ENCODE data around the gene HS1BP3. TPM values are rescaled to one million over a fixed set of nuclear protein-coding genes. Genes with fewer than 3 reads are reported as not detected.

HS1BP3 gene
- total RNA-seq, 1 donor from 2014 or later, result 16.6 TPM

- no peak for TF ChIP-seq CTCF (IDR thresholded peaks at IDR 0.05; ENCODE audit: borderline replicate concordance)
- Histone ChIP-seq H3K27ac (replicated peaks) (no peak overlapping the region), H3K9me3 (replicated peaks) (no peaks in the 10 kb centered on the region), H3K4me3 (no peak overlapping the region), H3K4me1 (peaks cover 52% of the 10 kb centered on the region), H3K36me3 (peaks cover 9% of the 10 kb centered on the region), H3K27me3 (ENCODE audit: low read depth) (no peaks in the 10 kb centered on the region)
- DNase-seq, result no peak
- intact Hi-C loops (cut with micrococcal nuclease), result no loop called here
Observed at GRCh38 chr2:20630967-20631366, 19.9 kb downstream of the HS1BP3 start.

- Histone ChIP-seq H3K4me3 (no peak overlapping the region), H3K4me1 (peaks cover 52% of the 10 kb centered on the region), H3K27me3 (ENCODE audit: low read depth) (no peaks in the 10 kb centered on the region), H3K27ac (replicated peaks) (no peak overlapping the region), H3K9me3 (replicated peaks) (no peaks in the 10 kb centered on the region), H3K36me3 (peaks cover 10% of the 10 kb centered on the region)
- no peak for TF ChIP-seq CTCF (IDR thresholded peaks at IDR 0.05; ENCODE audit: borderline replicate concordance)
- DNase-seq, result peak; percentile 14
- intact Hi-C loops (cut with micrococcal nuclease), result no loop called here
Observed at GRCh38 chr2:20629581-20630171, 21.2 kb downstream of the HS1BP3 start.

- intact Hi-C loops (cut with micrococcal nuclease), result no loop called here
- no peak for DNase-seq
- no peak overlapping the region for H3K4me3 ChIP-seq
- no peaks in the 10 kb centered on the region for H3K27me3 ChIP-seq (ENCODE audit: low read depth)
- TF ChIP-seq CTCF (IDR thresholded peaks at IDR 0.05; ENCODE audit: borderline replicate concordance), result no peak
- H3K9me3 ChIP-seq (replicated peaks), result no peaks in the 10 kb centered on the region
- H3K4me1 ChIP-seq, result peaks cover 52% of the 10 kb centered on the region
- no peak overlapping the region for H3K27ac ChIP-seq (replicated peaks)
- peaks cover 15% of the 10 kb centered on the region for H3K36me3 ChIP-seq
Observed at GRCh38 chr2:20629181-20629580, 21.7 kb downstream of the HS1BP3 start.

GRCh38 chr2:20627712-20628380 lies 23.1 kb downstream of the HS1BP3 start:
- intact Hi-C loops (cut with micrococcal nuclease), result no loop called here
- H3K4me1 ChIP-seq, result peaks cover 54% of the 10 kb centered on the region
- no peak overlapping the region for H3K4me3 ChIP-seq
- peak overlapping the region; percentile 95 for H3K27ac ChIP-seq (replicated peaks)
- DNase-seq, result peak; percentile 8
- TF ChIP-seq CTCF (IDR thresholded peaks at IDR 0.05; ENCODE audit: borderline replicate concordance), result no peak
- H3K9me3 ChIP-seq (replicated peaks), result no peaks in the 10 kb centered on the region
- H3K36me3 ChIP-seq, result peaks cover 29% of the 10 kb centered on the region
- H3K27me3 ChIP-seq (ENCODE audit: low read depth), result no peaks in the 10 kb centered on the region

- Histone ChIP-seq H3K9me3 (replicated peaks) (no peaks in the 10 kb centered on the region), H3K36me3 (peaks cover 38% of the 10 kb centered on the region), H3K27me3 (ENCODE audit: low read depth) (no peaks in the 10 kb centered on the region), H3K27ac (replicated peaks) (peak overlapping the region; percentile 95), H3K4me1 (peaks cover 63% of the 10 kb centered on the region), H3K4me3 (no peak overlapping the region)
- peak; percentile 15 for DNase-seq
- no peak for TF ChIP-seq CTCF (IDR thresholded peaks at IDR 0.05; ENCODE audit: borderline replicate concordance)
- intact Hi-C loops (cut with micrococcal nuclease), result no loop called here
Observed at GRCh38 chr2:20626698-20627513, 24.0 kb downstream of the HS1BP3 start.
